Neural cell (in vitro differentiated cells): Measurements from ENCODE around the gene RHEBL1.

Source experiments
- CTCF ChIP-seq: fragments of 450-650 bp; IDR thresholded peaks from 2 replicates; pipeline ENCODE4 v1.5.1; 2014; ENCODE audit warnings: antibody characterized with exemption, mild to moderate bottlenecking, moderate library complexity; ENCODE audit not compliant: poor library complexity, severe bottlenecking
- RAD21 ChIP-seq: fragments of 450-650 bp; conservative IDR thresholded peaks from 2 replicates; pipeline ENCODE4 v1.6.1; 2014; ENCODE audit warnings: antibody characterized with exemption, mild to moderate bottlenecking, moderate library complexity

- TF ChIP-seq CTCF (no peak), RAD21 (no peak)
These were observed 43.7 kb downstream of the RHEBL1 start for GRCh38 chr12:49026101-49026500.
